Rectal smooth muscle tissue (tissue), 1 donor: ENCODE data around the gene SLC8A1.

ENCODE experiments used
- H3K27ac ChIP-seq: one replicate; pipeline ENCODE4 v1.7.0; 2013; ENCODE audit warnings: low read depth, low read length, inconsistent platforms
- H3K27me3 ChIP-seq: one replicate; pipeline ENCODE4 v1.7.0; 2013; ENCODE audit warnings: low read length; ENCODE audit not compliant: control insufficient read depth, insufficient read depth
- H3K36me3 ChIP-seq: one replicate; pipeline ENCODE4 v1.7.0; 2013; ENCODE audit warnings: low read length; ENCODE audit not compliant: control insufficient read depth, insufficient read depth
- H3K4me1 ChIP-seq: one replicate; pipeline ENCODE4 v1.7.0; 2013; ENCODE audit warnings: low read length; ENCODE audit not compliant: control insufficient read depth, insufficient read depth
- H3K4me3 ChIP-seq: one replicate; pipeline ENCODE4 v1.7.0; 2013; ENCODE audit warnings: low read length
- H3K9ac ChIP-seq: one replicate; pipeline ENCODE4 v1.7.0; 2013; ENCODE audit warnings: low read length

SLC8A1 gene

DNA sequence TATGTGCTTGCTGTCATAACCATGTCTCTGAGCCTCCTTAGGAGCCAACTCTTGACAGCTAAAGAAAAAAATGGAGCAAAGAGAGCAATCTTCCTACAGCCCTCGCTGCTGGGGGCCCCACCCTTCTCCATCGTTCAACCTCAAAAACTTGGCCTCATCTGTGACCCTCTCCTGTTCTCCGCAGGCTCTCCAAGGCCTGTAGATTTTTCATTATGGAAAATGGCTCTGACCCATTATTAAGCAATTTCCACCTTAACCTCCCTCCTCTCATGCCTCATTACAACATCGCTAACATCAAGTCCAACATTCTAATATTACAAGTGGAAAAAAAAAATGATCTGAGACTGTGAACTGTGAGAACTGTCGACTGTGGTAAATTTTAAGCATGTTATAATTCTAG is 98.7 kb downstream of the SLC8A1 start:
- H3K27ac ChIP-seq = peak overlapping the region; percentile 25

DNA sequence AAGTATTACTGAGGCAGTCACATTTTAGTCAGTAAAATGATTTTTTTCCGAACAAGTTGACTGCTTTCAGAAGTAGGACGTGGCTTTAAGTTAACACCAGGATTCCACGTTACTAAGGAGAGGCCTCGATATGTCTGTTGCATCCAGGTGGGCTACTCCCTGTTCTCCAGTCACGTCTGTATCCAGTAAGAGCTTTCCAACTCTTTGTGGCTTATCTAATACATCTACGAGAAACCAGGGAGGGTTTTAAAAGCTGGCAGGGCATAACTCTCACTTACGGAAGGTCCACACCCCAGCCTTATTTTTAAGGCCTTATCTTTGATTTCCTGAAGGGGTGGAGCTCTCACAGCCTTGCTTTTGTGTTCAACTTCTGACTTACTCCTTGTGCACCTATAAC is 99.2 kb downstream of the SLC8A1 start:
- no peaks in the 10 kb centered on the region for H3K36me3 ChIP-seq
- no peak overlapping the region for H3K9ac ChIP-seq
- H3K27ac ChIP-seq = peak overlapping the region; percentile 17

More for the DNA sequence above, 98.7 kb downstream of the SLC8A1 start:
- Histone ChIP-seq H3K36me3 (no peaks in the 10 kb centered on the region), H3K9ac (no peak overlapping the region), H3K4me3 (no peak overlapping the region), H3K27me3 (no peaks in the 10 kb centered on the region), H3K4me1 (peaks cover 21% of the 10 kb centered on the region)

DNA sequence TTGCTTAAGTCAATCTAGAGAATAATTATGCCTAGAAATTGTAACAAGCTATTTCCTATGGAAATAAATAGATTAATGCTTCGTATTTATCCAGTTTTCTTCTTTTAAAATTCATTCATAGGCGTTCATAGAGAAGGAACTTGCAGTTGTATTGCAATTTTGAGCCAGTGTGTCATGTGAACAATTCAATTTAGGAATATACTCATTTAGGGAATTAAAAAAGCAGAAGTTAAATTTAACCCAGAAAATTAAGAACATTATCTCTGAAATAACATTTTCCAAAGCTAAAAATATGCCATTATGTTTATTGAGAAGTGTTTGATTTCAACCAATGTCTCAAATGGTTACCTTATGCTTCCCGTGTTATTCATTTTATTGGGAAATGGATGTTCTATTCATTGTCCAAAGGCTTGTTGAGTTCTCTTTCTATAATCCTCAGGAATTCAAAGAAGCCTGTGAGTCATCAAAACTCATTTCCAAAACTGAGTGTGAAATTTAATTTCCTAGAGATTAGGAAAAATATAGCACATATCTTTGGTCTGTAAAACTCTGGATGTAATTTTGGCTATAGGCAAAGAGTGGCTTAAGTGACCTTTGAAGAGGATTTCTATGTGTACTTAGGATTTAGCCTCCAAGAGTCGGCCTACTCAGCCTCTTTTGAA is 99.7 kb downstream of the SLC8A1 start:
- Histone ChIP-seq H3K27me3 (no peaks in the 10 kb centered on the region), H3K9ac (no peak overlapping the region), H3K4me1 (peaks cover 23% of the 10 kb centered on the region), H3K27ac (no peak overlapping the region), H3K36me3 (no peaks in the 10 kb centered on the region), H3K4me3 (no peak overlapping the region)

More for the DNA sequence above, 99.2 kb downstream of the SLC8A1 start:
- Histone ChIP-seq H3K4me3 (no peak overlapping the region), H3K27me3 (no peaks in the 10 kb centered on the region), H3K4me1 (peaks cover 21% of the 10 kb centered on the region)

DNA sequence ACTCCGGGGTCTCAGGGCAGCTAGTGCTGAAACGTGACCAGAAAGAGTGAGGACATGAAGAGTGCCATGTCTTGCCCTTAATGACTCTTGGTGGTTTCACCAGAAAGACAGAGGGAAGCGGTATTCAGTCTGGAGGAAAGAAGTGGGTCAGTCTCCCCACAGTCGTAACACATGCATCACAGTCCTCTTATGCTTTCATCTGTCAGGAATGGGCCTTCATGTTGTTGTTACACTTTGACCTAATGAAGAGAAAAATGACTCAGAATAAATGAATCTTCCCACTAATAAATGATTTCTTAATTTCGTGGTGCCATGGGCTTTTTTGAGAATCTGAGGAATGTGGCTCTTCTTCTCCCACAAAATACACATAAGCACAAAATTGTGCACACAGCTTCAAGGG is 103.2 kb downstream of the SLC8A1 start:
- H3K27ac ChIP-seq = no peak overlapping the region
- peaks cover 29% of the 10 kb centered on the region for H3K4me1 ChIP-seq

DNA sequence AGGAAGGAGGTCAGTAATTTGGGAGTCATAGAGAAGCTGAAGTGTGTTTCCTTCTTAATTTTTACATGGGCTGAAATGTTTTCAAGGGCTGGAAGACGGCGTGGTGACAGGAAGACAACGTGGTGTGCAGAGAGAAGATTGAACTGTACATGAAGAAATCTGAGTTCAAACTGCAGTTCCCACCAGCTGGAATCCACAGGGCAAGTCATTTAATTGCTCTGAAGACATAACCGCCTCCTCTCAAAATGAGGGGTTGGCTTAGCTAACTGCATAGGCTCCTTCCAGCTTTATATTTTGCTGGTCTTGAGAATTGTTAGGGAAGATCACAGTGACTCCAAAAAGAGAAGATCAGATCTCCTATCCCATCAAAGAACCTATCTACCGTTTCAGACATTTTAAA is 103.9 kb downstream of the SLC8A1 start:
- peaks cover 28% of the 10 kb centered on the region for H3K4me1 ChIP-seq
- H3K27ac ChIP-seq = no peak overlapping the region

More for the DNA sequence above, 103.2 kb downstream of the SLC8A1 start:
- H3K4me3 ChIP-seq = no peak overlapping the region
- no peaks in the 10 kb centered on the region for H3K36me3 ChIP-seq
- no peak overlapping the region for H3K9ac ChIP-seq
- H3K27me3 ChIP-seq = no peaks in the 10 kb centered on the region

DNA sequence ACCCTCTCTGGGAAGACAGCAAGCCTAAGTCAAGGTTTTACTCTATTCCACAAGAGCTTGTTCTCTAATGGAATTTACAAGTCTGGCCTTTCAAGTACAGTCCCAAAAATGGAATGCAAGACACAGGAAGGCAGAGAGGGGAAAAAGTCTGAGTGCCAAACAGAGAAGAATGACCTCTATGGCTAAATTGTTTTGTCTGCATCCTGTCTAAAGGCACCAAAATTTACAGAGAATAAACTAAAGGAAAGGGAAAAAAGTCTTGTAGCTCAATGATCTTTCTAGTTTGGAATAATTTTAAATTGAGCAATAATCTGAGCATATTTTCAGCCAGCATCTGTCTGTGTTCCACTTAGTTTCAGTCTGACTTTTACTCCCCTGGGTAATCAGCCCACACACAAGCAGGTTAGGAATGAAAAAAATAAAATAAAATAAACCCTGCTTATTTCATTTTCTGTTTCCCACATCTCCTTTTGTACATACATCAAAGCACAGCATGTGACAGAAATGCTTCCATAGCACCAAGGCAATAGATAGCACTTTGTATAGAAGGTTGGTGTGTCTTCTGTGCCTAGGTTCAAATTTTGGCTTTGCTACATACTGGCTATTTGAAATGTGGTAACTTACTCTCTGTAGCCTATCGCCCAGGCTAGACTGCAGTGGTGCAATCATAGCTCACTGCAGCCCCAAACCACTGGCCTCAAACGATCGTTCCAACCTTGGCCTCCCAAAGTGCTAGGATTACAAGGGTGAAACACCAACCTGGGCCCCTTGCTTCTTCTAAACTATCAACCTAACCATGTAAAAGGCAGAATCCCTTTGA is 105.1 kb downstream of the SLC8A1 start:
- Histone ChIP-seq H3K27ac (peak overlapping the region; percentile 63), H3K4me1 (peaks cover 28% of the 10 kb centered on the region), H3K9ac (no peak overlapping the region), H3K4me3 (no peak overlapping the region), H3K27me3 (no peaks in the 10 kb centered on the region), H3K36me3 (no peaks in the 10 kb centered on the region)

More for the DNA sequence above, 103.9 kb downstream of the SLC8A1 start:
- H3K36me3 ChIP-seq = no peaks in the 10 kb centered on the region
- H3K9ac ChIP-seq = no peak overlapping the region
- no peaks in the 10 kb centered on the region for H3K27me3 ChIP-seq
- H3K4me3 ChIP-seq = no peak overlapping the region

DNA sequence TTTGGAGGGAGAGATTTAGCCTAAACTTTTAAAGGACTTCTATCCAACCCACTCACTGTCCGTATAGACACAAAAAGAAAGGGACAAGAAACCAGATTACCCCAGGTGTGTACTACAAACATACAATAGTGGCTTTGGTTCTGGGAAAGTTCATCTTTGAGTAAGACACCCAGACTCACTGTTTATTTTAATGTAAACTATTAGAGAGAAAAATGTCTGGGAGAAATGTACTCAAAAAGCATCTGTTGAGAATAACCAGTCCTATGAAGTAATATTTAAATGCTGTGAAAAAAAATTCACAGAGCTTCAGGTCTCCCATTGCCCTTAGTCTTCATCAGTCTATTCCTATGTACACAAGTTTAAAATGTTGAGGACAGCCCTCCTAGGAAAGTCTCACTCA is 107.5 kb downstream of the SLC8A1 start:
- H3K27ac ChIP-seq = no peak overlapping the region
- no peaks in the 10 kb centered on the region for H3K27me3 ChIP-seq
- no peak overlapping the region for H3K4me3 ChIP-seq
- peaks cover 35% of the 10 kb centered on the region for H3K4me1 ChIP-seq
- no peaks in the 10 kb centered on the region for H3K36me3 ChIP-seq
- H3K9ac ChIP-seq = no peak overlapping the region

DNA sequence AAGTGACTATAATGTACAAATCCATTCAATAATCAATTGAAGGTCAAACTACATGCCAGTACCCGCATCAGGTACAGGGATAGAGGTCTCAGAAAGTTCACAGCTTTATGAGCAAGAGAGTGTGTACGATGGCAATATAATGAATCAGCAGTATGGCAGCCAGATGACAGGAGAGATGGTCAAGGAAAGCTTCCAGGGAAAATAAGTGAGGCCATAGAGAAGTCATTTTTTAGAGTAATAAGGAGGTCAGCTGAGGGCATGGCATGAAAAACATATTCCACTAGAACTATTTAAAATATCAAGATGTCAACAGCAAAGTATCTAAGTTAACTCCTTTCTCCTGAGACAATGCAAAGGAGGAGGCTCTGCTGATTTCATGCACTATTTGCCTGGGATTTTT is 108.0 kb downstream of the SLC8A1 start:
- peaks cover 35% of the 10 kb centered on the region for H3K4me1 ChIP-seq
- H3K4me3 ChIP-seq = no peak overlapping the region
- H3K36me3 ChIP-seq = no peaks in the 10 kb centered on the region
- no peaks in the 10 kb centered on the region for H3K27me3 ChIP-seq
- no peak overlapping the region for H3K27ac ChIP-seq
- no peak overlapping the region for H3K9ac ChIP-seq

DNA sequence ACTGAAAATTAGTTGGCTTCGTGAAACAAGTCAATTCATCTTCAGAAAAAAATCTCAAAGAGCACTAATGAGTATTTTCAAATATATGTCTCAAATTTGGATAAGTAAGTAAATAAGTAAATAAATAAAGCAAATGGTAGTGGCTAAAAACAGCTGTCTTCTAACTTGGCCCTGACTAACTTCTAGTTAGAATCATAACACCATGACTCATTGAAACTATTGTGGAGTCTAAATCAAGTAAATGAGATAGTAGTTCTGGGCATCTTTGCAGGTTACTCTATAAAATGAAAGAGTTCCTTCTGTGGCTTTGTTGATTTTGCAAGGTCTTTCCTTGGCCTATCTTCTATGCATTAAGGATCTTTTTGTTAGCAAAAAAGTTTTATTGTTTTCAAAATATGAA is 110.7 kb downstream of the SLC8A1 start:
- no peak overlapping the region for H3K9ac ChIP-seq
- peaks cover 23% of the 10 kb centered on the region for H3K4me1 ChIP-seq
- H3K27ac ChIP-seq = no peak overlapping the region
- H3K4me3 ChIP-seq = no peak overlapping the region
- no peaks in the 10 kb centered on the region for H3K27me3 ChIP-seq
- H3K36me3 ChIP-seq = no peaks in the 10 kb centered on the region

DNA sequence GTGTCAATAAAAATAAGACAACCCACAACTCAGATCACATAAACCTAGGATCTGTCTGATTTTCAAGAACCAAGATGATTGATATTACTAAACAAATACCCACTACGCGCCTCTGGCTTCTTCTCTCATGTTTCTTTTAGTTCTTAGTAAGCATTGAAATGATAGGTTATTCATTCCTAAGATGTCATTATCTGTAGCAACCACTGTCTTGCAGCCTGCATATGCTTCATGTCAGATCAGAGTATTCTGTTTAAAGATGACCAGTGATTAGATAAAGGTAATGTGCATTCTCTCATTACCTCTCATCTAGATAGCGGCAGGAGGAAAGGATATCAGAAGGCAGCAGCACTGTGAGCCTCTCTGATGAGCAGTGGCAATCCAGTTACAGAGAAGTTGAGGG is 112.9 kb downstream of the SLC8A1 start:
- H3K27ac ChIP-seq = no peak overlapping the region
- no peaks in the 10 kb centered on the region for H3K36me3 ChIP-seq
- no peak overlapping the region for H3K9ac ChIP-seq
- H3K4me3 ChIP-seq = no peak overlapping the region
- no peaks in the 10 kb centered on the region for H3K27me3 ChIP-seq
- peaks cover 14% of the 10 kb centered on the region for H3K4me1 ChIP-seq

DNA sequence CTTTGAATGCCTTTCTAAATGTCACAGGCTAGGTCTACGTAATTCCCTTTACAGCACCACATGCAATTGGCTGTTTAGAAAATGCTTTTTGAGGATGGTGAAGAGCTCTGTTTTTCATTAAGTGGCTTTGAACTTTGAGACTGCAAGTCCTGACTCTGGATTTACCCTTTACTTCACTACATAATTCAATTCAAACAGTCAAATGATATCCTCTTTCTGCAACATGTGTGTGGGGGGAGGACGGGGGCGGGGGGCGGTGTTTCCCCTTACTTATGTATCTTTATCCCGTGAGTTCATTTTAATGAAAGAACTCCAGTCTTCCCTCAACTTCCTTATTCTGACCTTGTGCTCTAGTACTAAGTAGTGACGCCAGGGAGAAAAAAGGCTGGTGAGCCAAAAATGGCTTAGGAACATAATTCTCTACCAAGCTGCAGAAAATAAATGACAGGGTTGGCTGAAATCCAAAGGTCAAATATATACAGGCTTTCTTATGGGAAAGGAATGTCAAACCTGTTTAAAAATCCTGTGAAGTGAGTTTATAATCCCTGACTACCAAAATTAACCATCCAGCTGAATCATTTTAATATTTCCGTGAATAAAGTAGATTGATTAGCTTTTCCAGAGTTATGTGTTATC is 119.6 kb downstream of the SLC8A1 start:
- Histone ChIP-seq H3K4me1 (peaks cover 22% of the 10 kb centered on the region), H3K36me3 (no peaks in the 10 kb centered on the region), H3K4me3 (no peak overlapping the region), H3K27ac (peak overlapping the region; percentile 63), H3K9ac (no peak overlapping the region), H3K27me3 (no peaks in the 10 kb centered on the region)

DNA sequence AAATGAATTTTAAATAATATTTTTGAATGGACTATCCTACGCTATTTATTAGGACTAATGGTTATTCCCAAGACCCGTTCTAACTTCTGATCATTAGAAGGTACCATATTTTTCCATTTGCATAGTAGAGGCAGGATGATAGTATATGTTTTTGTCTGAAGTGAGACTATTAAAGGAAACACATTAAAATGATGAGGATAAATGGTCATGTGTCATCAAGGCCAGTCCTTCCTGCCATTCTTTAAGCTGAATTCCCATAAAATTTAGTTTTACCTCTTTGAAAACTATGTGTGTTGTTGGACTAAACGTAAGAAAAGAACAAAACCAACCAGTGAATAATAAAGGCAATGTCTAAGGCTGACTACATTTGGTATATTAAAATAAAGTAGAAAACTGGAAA is 121.8 kb downstream of the SLC8A1 start:
- Histone ChIP-seq H3K9ac (no peak overlapping the region), H3K4me1 (peaks cover 22% of the 10 kb centered on the region), H3K36me3 (no peaks in the 10 kb centered on the region), H3K27ac (peak overlapping the region; percentile 18), H3K4me3 (no peak overlapping the region), H3K27me3 (no peaks in the 10 kb centered on the region)
